GM18909 (cell line): Measurements from ENCODE around the gene DBT.
"Not testable (repeated sequence)": the region's sequence is repeated elsewhere in the genome, so short reads cannot be mapped to it uniquely, and the experiment has no call there.

Source experiments
- ATAC-seq: cut with Tn5 transposase; IDR thresholded peaks from one replicate; pipeline ENCODE4 v1.9.1; 2021; ENCODE audit warnings: mild to moderate bottlenecking; ENCODE audit not compliant: unreplicated experiment, poor library complexity

Gene DBT

GRCh38 chr1:100249537-100250257 is at the start of gene DBT:
TSS of gene DBT (minus strand) at chr1:100249834. CDS start at chr1:100249820, 14 bp downstream.
- peak; percentile 100 for ATAC-seq

- no peak for ATAC-seq
Measured at GRCh38 chr1:100298512-100298911, 48.9 kb upstream of the DBT start.

GRCh38 chr1:100296997-100297396 is 47.4 kb upstream of the DBT start:
- not testable (repeated sequence) for ATAC-seq

- ATAC-seq: no peak
Measured at GRCh38 chr1:100296140-100296539, 46.5 kb upstream of the DBT start.

GRCh38 chr1:100292711-100293110 is 43.1 kb upstream of the DBT start:
- no peak for ATAC-seq

- no peak for ATAC-seq
Measured at GRCh38 chr1:100290291-100290690, 40.7 kb upstream of the DBT start.

- no peak for ATAC-seq
Measured at GRCh38 chr1:100287162-100287561, 37.5 kb upstream of the DBT start.

- no peak for ATAC-seq
Measured at GRCh38 chr1:100284591-100284990, 35.0 kb upstream of the DBT start.

GRCh38 chr1:100279954-100280682 is 30.5 kb upstream of the DBT start:
- ATAC-seq: no peak

GRCh38 chr1:100279358-100279923 is 29.8 kb upstream of the DBT start:
- no peak for ATAC-seq

GRCh38 chr1:100277866-100278265 is 28.2 kb upstream of the DBT start:
- ATAC-seq: no peak

GRCh38 chr1:100268202-100268601 is 18.6 kb upstream of the DBT start:
- no peak for ATAC-seq

GRCh38 chr1:100267284-100267683 is 17.6 kb upstream of the DBT start:
- no peak for ATAC-seq

- ATAC-seq: peak; percentile 20
Measured at GRCh38 chr1:100266741-100267140, 17.1 kb upstream of the DBT start.

- ATAC-seq: peak; percentile 98
Measured at GRCh38 chr1:100265931-100266740, 16.5 kb upstream of the DBT start, which contains the start of gene RTCA. TSS of gene RTCA (plus strand) at chr1:100266216. CDS start at chr1:100266376, 160 bp downstream.

GRCh38 chr1:100265562-100265930 is 15.9 kb upstream of the DBT start:
- ATAC-seq: peak; percentile 37

GRCh38 chr1:100264081-100264480 is 14.4 kb upstream of the DBT start:
- ATAC-seq: not testable (repeated sequence)

GRCh38 chr1:100261686-100262085 is 12.1 kb upstream of the DBT start:
- no peak for ATAC-seq

- not testable (repeated sequence) for ATAC-seq
Measured at GRCh38 chr1:100258427-100258826, 8.8 kb upstream of the DBT start.

- ATAC-seq: not testable (repeated sequence)
Measured at GRCh38 chr1:100256273-100256672, 6.6 kb upstream of the DBT start.
